Right lobe of liver (tissue), 6 donors: ENCODE data around the gene PBOV1. TPM values are rescaled to one million over a fixed set of nuclear protein-coding genes. Genes with fewer than 3 reads are reported as not detected.

Source experiments
- ATAC-seq, 4 donors: fragments of 200-7000 bp; cut with Tn5 transposase; one replicate each; pipeline ENCODE4 v1.9.1; 2020; ENCODE audit warnings: mild to moderate bottlenecking in 4 of 4, moderate library complexity in 4 of 4
- DNase-seq, 3 donors: peaks; one replicate each; pipeline ENCODE4 v3.0.0-alpha.2; 2020
- H3K27ac ChIP-seq, 3 donors: fragments of 200-600 bp; one replicate each; pipeline ENCODE4 v1.8.0; 2022
- H3K27me3 ChIP-seq, 2 donors: fragments of 200-600 bp; one replicate each; pipeline ENCODE4 v1.8.0; 2022
- H3K36me3 ChIP-seq, 4 donors: fragments of 200-600 bp; sonication (generic) in 1 of 4; one replicate each; pipeline versions ENCODE4 v1.5.1 to v1.8.0; 2017 to 2022; ENCODE audit warnings: control low read depth in 1 of 4
- H3K4me1 ChIP-seq, 4 donors: fragments of 200-600 bp; sonication (generic) in 1 of 4; one replicate each; pipeline versions ENCODE4 v1.5.1 to v1.8.0; 2017 to 2022; ENCODE audit warnings: control low read depth in 1 of 4
- H3K4me3 ChIP-seq, 3 donors: fragments of 200-600 bp; one replicate each; pipeline ENCODE4 v1.8.0; 2022
- H3K9me3 ChIP-seq, 4 donors: fragments of 200-600 bp; sonication (generic) in 1 of 4; one replicate each; pipeline versions ENCODE4 v1.5.1 to v1.8.0; 2017 to 2022; ENCODE audit warnings: control low read depth in 1 of 4
- CTCF ChIP-seq, 4 donors: fragments of 200-600 bp in 3 of 4; fragments of 450-650 bp in 1 of 4; IDR thresholded peaks; one replicate each; pipeline versions ENCODE4 v1.5.1 to v1.8.0; 2016 to 2022; ENCODE audit warnings: antibody characterized with exemption in 4 of 4, mild to moderate bottlenecking in 2 of 4
- POLR2A ChIP-seq: fragments of 450-650 bp; IDR thresholded peaks from one replicate; pipeline ENCODE4 v1.6.1; 2017; ENCODE audit warnings: antibody characterized with exemption, mild to moderate bottlenecking
- WGBS: methylation state at CpG from one replicate; pipeline ENCODE4 v1.1.6; 2018; ENCODE audit warnings: low coverage, low lambda C conversion rate; ENCODE audit not compliant: insufficient coverage; ENCODE audit errors: missing lambda C conversion rate; 5-methylcytosine and 5-hydroxymethylcytosine counted together
- intact Hi-C, 2 donors: fragments of 100-400 bp; cut with DNase I; formaldehyde crosslinking; loops; one replicate each; pipeline versions ENCODE4 v1.11.2 to v1.14.1; 2022
- long read RNA-seq: library from polyadenylated mRNA; unstranded; transcript quantifications from one replicate; pipeline ENCODE4 v2.0.0, GENCODE V29; 2019
- total RNA-seq, 6 experiments: library from RNA; depleted of rRNA in 2 of 6; stranded (reverse); fragments of >200 nt in 2 of 6; fragmentation: NEBNext Ultra II Directional in 3 of 6; extraction: Animal tissue kit (Norgen Biotek cat#: 25700) in 3 of 6; gene quantifications; one replicate each; pipeline versions ENCODE4 v1.1.0 to v1.2.4, GENCODE V29; 2016 to 2023
- donor health status: DM: no; HTN: yes; CAD: no.
- donor health status: DM: no; HTN: no; CAD: no.
- donor health status: DM: no; HTN: no; CAD: no.
- donor health status: DM: no; HTN: yes; CAD: no.
- donor health status: DM: no; HTN: yes; CAD: no.

Gene PBOV1
- not detected for total RNA-seq
- long read RNA-seq: 0 reads

GRCh38 chr6:138218449-138218848 lies at the start of gene PBOV1:
PBOV1 (minus strand) TSS chr6:138218491; CDS start chr6:138218395, 96 bp downstream.
- H3K27me3 ChIP-seq: no peaks in the 10 kb centered on the region
- DNase-seq (no peak), ATAC-seq (no peak)
- H3K4me1 ChIP-seq: no peaks in the 10 kb centered on the region
- intact Hi-C loops: no loop called here
- no peak within 1 kb of the TSS for H3K4me3 ChIP-seq
- no peak within 1 kb of the TSS for H3K27ac ChIP-seq
- H3K9me3 ChIP-seq: no peaks in the 10 kb centered on the region
- WGBS: 63% methylated on average over 2 of the region's 2 CpGs
- no peaks in the 10 kb centered on the region for H3K36me3 ChIP-seq
- TF ChIP-seq CTCF (IDR thresholded peaks at IDR 0.05) (no peak), POLR2A (no peak)

- H3K36me3 ChIP-seq: no peaks in the 10 kb centered on the region
- H3K4me1 ChIP-seq: peaks cover 0 to 7% (median 3%) of the 10 kb centered on the region in 4 donors
- no peak overlapping the region for H3K4me3 ChIP-seq
- H3K27me3 ChIP-seq: no peaks in the 10 kb centered on the region
- DNase-seq: no peak
- no peak for TF ChIP-seq CTCF (IDR thresholded peaks at IDR 0.05)
- no peak overlapping the region for H3K27ac ChIP-seq
- ATAC-seq: no peak
- H3K9me3 ChIP-seq: no peaks in the 10 kb centered on the region
- intact Hi-C loops: no loop called here
- WGBS: 80% methylated on average over 2 of the region's 3 CpGs
These were observed 47.8 kb upstream of the PBOV1 start for GRCh38 chr6:138266095-138266494.

GRCh38 chr6:138264372-138264880 lies 46.1 kb upstream of the PBOV1 start:
- intact Hi-C loops: no loop called here
- Histone ChIP-seq H3K27me3 (no peaks in the 10 kb centered on the region), H3K27ac (no peak overlapping the region), H3K36me3 (no peaks in the 10 kb centered on the region), H3K9me3 (no peaks in the 10 kb centered on the region), H3K4me3 (no peak overlapping the region), H3K4me1 (peaks cover 0 to 7% (median 3%) of the 10 kb centered on the region in 4 donors)
- TF ChIP-seq CTCF (IDR thresholded peaks at IDR 0.05): no peak
- TF ChIP-seq POLR2A: no peak
- no peak for DNase-seq
- no peak for ATAC-seq

- Histone ChIP-seq H3K27me3 (no peaks in the 10 kb centered on the region), H3K36me3 (no peaks in the 10 kb centered on the region), H3K27ac (no peak overlapping the region), H3K9me3 (no peaks in the 10 kb centered on the region), H3K4me1 (peaks cover 0 to 6% (median 3%) of the 10 kb centered on the region in 4 donors), H3K4me3 (no peak overlapping the region)
- ATAC-seq (no peak), DNase-seq (no peak)
- intact Hi-C loops: no loop called here
- WGBS: 83% methylated on average over 4 of the region's 4 CpGs
- no peak for TF ChIP-seq CTCF (IDR thresholded peaks at IDR 0.05)
- no peak for TF ChIP-seq POLR2A
These were observed 45.7 kb upstream of the PBOV1 start for GRCh38 chr6:138263963-138264362.
